22Rv1 (cell line): ENCODE results near the gene FADS3.

Experiments used
- H3K27ac ChIP-seq: fragments of 450-650 bp; 2 replicates; pipeline ENCODE4 v1.5.1; 2017
- CTCF ChIP-seq: fragments of 450-650 bp; IDR thresholded peaks from 2 replicates; pipeline ENCODE4 v1.5.1; 2017; ENCODE audit warnings: mild to moderate bottlenecking
- ZFX ChIP-seq: fragments of 450-650 bp; IDR thresholded peaks from 2 replicates; pipeline ENCODE4 v1.6.1; 2017; ENCODE audit warnings: antibody characterized with exemption, borderline replicate concordance

Gene FADS3

GRCh38 chr11:61912991-61913698 lies 21.8 kb upstream of the FADS3 start:
- TF ChIP-seq ZFX, result no peak
- TF ChIP-seq CTCF, result no peak

GRCh38 chr11:61912530-61912898 lies 21.2 kb upstream of the FADS3 start:
- H3K27ac ChIP-seq, result no peak overlapping the region
- TF ChIP-seq ZFX (no peak), CTCF (no peak)

More at GRCh38 chr11:61912991-61913698, 21.8 kb upstream of the FADS3 start:
- no peak overlapping the region for H3K27ac ChIP-seq

GRCh38 chr11:61911701-61912529 lies 20.6 kb upstream of the FADS3 start:
- TF ChIP-seq CTCF (no peak), ZFX (no peak)
- H3K27ac ChIP-seq, result no peak overlapping the region

GRCh38 chr11:61911128-61911700 lies 19.9 kb upstream of the FADS3 start:
- no peak overlapping the region for H3K27ac ChIP-seq
- no peak for TF ChIP-seq ZFX
- no peak for TF ChIP-seq CTCF

GRCh38 chr11:61910187-61911127 lies 19.1 kb upstream of the FADS3 start:
- H3K27ac ChIP-seq, result no peak overlapping the region
- TF ChIP-seq CTCF (no peak), ZFX (no peak)

GRCh38 chr11:61908730-61909316 lies 17.5 kb upstream of the FADS3 start:
- no peak overlapping the region for H3K27ac ChIP-seq

More at GRCh38 chr11:61908730-61909316, 17.5 kb upstream of the FADS3 start:
- no peak for TF ChIP-seq CTCF
- no peak for TF ChIP-seq ZFX
